B cell (primary cell): ENCODE results near the gene PRKCB. TPM values are rescaled to one million over a fixed set of nuclear protein-coding genes. Genes with fewer than 3 reads are reported as not detected.
"Not testable (repeated sequence)": the region's sequence is repeated elsewhere in the genome, so short reads cannot be mapped to it uniquely, and the experiment has no call there.

Source experiments
- ATAC-seq: fragments of 200-7000 bp; cut with Tn5 transposase; one replicate; pipeline ENCODE4 v1.10.0; 2021; ENCODE audit warnings: low read depth, mild to moderate bottlenecking, moderate number of reproducible peaks, moderate library complexity
- CTCF ChIA-PET: fragments of 350-600 bp; sonication (Branson Sonifier 250); formaldehyde crosslinking; loops from one replicate; lab custom pipeline; 2021; ENCODE audit warnings: antibody characterized with exemption, inconsistent platforms; lab: Charles Lee
- POLR2A ChIA-PET: fragments of 350-600 bp; sonication (Branson Sonifier 250); formaldehyde crosslinking; loops from one replicate; lab custom pipeline; 2021; ENCODE audit warnings: antibody characterized with exemption; lab: Charles Lee
- DNase-seq: peaks from one replicate; pipeline ENCODE4 v3.0.0; 2013
- H2AFZ ChIP-seq: 2 replicates; pipeline ENCODE4 v1.6.1; 2012; ENCODE audit warnings: mild to moderate bottlenecking, low read depth, low read length; ENCODE audit not compliant: insufficient read depth, poor library complexity, severe bottlenecking
- H3K27ac ChIP-seq, 2 donors: 1 replicate in 1 of 2; 2 replicates in 1 of 2; pipeline ENCODE4 v1.5.1; 2012 to 2013; ENCODE audit warnings: low read length in 2 of 2, mild to moderate bottlenecking in 2 of 2, moderate library complexity in 1 of 2
- H3K27me3 ChIP-seq, 4 experiments: fragments of 200-600 bp in 1 of 4; sonication (generic) in 1 of 4; replicated peaks in 1 of 4; 1 replicate in 2 of 4; 2 replicates in 2 of 4; pipeline versions ENCODE4 v1.6.1 to v1.7.0; 2013 to 2016; ENCODE audit warnings: low read length in 3 of 4, mild to moderate bottlenecking in 2 of 4, mixed read lengths in 1 of 4, moderate library complexity in 1 of 4; ENCODE audit not compliant: insufficient read depth in 4 of 4, control insufficient read depth in 3 of 4; ENCODE audit errors: control extremely low read depth in 1 of 4
- H3K36me3 ChIP-seq, 2 experiments: replicated peaks in 1 of 2; 1 replicate in 1 of 2; 2 replicates in 1 of 2; pipeline versions ENCODE4 v1.6.1 to v1.7.1; 2013; ENCODE audit warnings: low read length in 1 of 2; ENCODE audit not compliant: insufficient read depth in 2 of 2, control insufficient read depth in 1 of 2; ENCODE audit errors: control extremely low read depth in 1 of 2, extremely low read depth in 1 of 2
- H3K4me1 ChIP-seq, 2 donors: fragments of 200-600 bp in 1 of 2; sonication (generic) in 1 of 2; 1 replicate in 1 of 2; 2 replicates in 1 of 2; pipeline versions ENCODE4 v1.5.1 to v1.6.1; 2013 to 2017; ENCODE audit warnings: low read length in 2 of 2; ENCODE audit not compliant: control insufficient read depth in 2 of 2, insufficient read depth in 2 of 2
- H3K4me2 ChIP-seq: replicated peaks from 2 replicates; pipeline ENCODE3; 2012; ENCODE audit warnings: mild to moderate bottlenecking, low read depth, low read length; ENCODE audit not compliant: poor library complexity, severe bottlenecking
- H3K4me3 ChIP-seq, 5 experiments: fragments of 200-600 bp in 1 of 5; sonication (generic) in 1 of 5; 1 replicate in 3 of 5; 2 replicates in 2 of 5; pipeline versions ENCODE4 v1.5.1 to v1.7.0; 2011 to 2016; ENCODE audit warnings: low read length in 4 of 5, mild to moderate bottlenecking in 4 of 5, low read depth in 2 of 5, control low read depth in 1 of 5, moderate library complexity in 1 of 5; ENCODE audit not compliant: insufficient read depth in 1 of 5; ENCODE audit errors: control extremely low read depth in 1 of 5, extremely low read depth in 1 of 5
- H3K79me2 ChIP-seq: fragments of 200-600 bp; sonication (generic); one replicate; pipeline ENCODE4 v1.6.0; 2016; ENCODE audit warnings: low read length; ENCODE audit not compliant: control insufficient read depth, insufficient read depth
- H3K9ac ChIP-seq: fragments of 200-600 bp; sonication (generic); 2 replicates; pipeline ENCODE4 v1.6.1; 2017; ENCODE audit warnings: mild to moderate bottlenecking, low read length, moderate library complexity
- H3K9me3 ChIP-seq, 3 donors: one replicate each; pipeline versions ENCODE4 v1.6.1 to v1.7.1; 2013; ENCODE audit warnings: low read length in 2 of 3; ENCODE audit not compliant: control insufficient read depth in 2 of 3, insufficient read depth in 1 of 3; ENCODE audit errors: control extremely low read depth in 1 of 3
- H4K20me1 ChIP-seq: 2 replicates; pipeline ENCODE4 v1.6.0; 2012; ENCODE audit warnings: mild to moderate bottlenecking, low read length; ENCODE audit not compliant: insufficient read depth, control insufficient read depth, poor library complexity, severe bottlenecking
- H3K27ac Mint-ChIP-seq: one replicate; pipeline ENCODE4 v1.8.0; 2021; ENCODE audit warnings: mixed read lengths
- H3K27me3 Mint-ChIP-seq: one replicate; pipeline ENCODE4 v1.8.0; 2021; ENCODE audit warnings: mixed read lengths
- H3K4me1 Mint-ChIP-seq: one replicate; pipeline ENCODE4 v1.8.0; 2021; ENCODE audit warnings: mixed read lengths
- H3K4me3 Mint-ChIP-seq: one replicate; pipeline ENCODE4 v1.8.0; 2021; ENCODE audit warnings: mixed read lengths
- H3K9me3 Mint-ChIP-seq: one replicate; pipeline ENCODE4 v1.8.0; 2022; ENCODE audit warnings: mixed read lengths; ENCODE audit not compliant: insufficient read depth
- EZH2 ChIP-seq: IDR thresholded peaks from 2 replicates; pipeline ENCODE4 v1.6.1; 2012; ENCODE audit warnings: borderline replicate concordance, low read depth, mild to moderate bottlenecking, moderate library complexity, low read length; ENCODE audit not compliant: insufficient read depth, poor library complexity, severe bottlenecking
- WGBS: methylation state at CpG from one replicate; pipeline ENCODE4 v1.1.5; 2013; ENCODE audit warnings: missing lambda C conversion rate; ENCODE audit not compliant: insufficient coverage; 5-methylcytosine and 5-hydroxymethylcytosine counted together
- intact Hi-C: fragments of 100-400 bp; cut with micrococcal nuclease; formaldehyde crosslinking; loops from one replicate; pipeline ENCODE4 v1.10.0; 2022
- polyA plus RNA-seq: library from polyadenylated mRNA; depleted of rRNA; stranded (reverse); fragments of >200 nt; gene quantifications from 2 replicates; pipeline ENCODE4 v1.2.3, GENCODE V29; 2012
- total RNA-seq, 2 donors: library from RNA; stranded (reverse); fragments of 120-200 nt in 1 of 2; gene quantifications; 1 replicate in 1 of 2; 2 replicates in 1 of 2; pipeline versions ENCODE4 v1.2.3 to v1.2.4, GENCODE V29; 2013 to 2022
- TF ChIP-seq, protein P1 (sequence below): fragments of 200-600 bp; IDR thresholded peaks from one replicate; pipeline ENCODE4 v1.8.0; 2022; ENCODE audit warnings: antibody characterized with exemption, mild to moderate bottlenecking

The PRKCB gene
- total and polyA plus RNA-seq, 2 donors (not counting 1 experiment from before 2014, with no cell fraction given), result 106 to 373 TPM

DNA sequence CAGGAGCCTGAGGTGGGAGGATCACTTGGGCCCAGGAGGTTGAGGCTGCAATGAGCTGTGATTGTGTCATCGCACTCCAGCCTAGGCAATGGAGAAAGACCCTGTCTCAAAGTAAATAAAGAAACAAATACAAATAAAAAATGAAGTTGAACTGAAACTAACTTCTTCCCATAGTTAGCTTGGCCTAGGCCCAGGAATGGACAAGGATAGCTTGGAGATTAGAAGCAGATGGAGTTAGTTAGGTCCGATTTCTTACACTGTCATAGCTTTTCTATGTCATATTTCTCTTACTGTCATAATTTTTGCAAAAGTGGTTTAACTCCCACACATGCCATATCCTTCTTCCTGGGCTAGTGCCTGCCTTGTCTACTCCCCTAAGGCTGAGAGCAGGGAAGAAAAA is 265.6 kb downstream of the PRKCB start:
- no peak overlapping the region for H3K27ac ChIP-seq
- CTCF ChIA-PET, result interaction anchor here (2.8 kb wide), 1 partner anchor 30 kb away, joined by 18 read pairs; no protein-coding TSS in a partner anchor
- H3K9me3 Mint-ChIP-seq, result peaks cover 4% of the 10 kb centered on the region

DNA sequence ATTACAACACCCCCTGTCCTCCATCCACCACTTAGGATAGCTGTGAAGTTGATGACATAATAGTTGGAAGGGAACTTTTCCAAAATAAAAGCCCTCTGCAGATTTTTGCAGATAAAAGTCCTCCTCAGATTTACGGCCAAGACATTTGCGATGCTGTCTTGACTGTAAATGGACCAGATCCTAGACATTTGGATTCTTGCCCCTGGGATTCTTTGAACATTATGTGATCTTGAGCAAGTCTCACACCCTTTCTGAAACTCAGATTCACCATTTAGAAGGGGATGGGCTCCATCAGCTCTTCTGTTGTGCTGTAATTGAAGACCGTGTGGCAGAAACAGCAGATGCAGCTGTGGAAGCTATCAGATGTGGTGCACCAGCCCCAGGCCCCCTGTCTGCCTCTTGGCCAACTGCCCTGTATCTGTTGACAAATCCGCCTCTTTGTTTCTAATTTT is 266.5 kb downstream of the PRKCB start:
- H3K4me3 Mint-ChIP-seq, result no peak overlapping the region
- no peak overlapping the region for H2AFZ ChIP-seq
- peaks cover 31% of the 10 kb centered on the region for H3K79me2 ChIP-seq
- ATAC-seq (no peak), DNase-seq (no peak)
- peak overlapping the region; percentile 22 for H3K27ac Mint-ChIP-seq
- 96% methylated on average over 3 of the region's 4 CpGs for WGBS
- CTCF ChIA-PET, result interaction anchor here (2.8 kb wide), 1 partner anchor 31 kb away, joined by 18 read pairs; no protein-coding TSS in a partner anchor
- peaks cover 71% of the 10 kb centered on the region for H4K20me1 ChIP-seq
- H3K9me3 Mint-ChIP-seq, result peaks cover 4% of the 10 kb centered on the region
- H3K27me3 ChIP-seq, result no peaks in the 10 kb centered on the region
- H3K4me1 ChIP-seq, result no peaks in the 10 kb centered on the region
- H3K27ac ChIP-seq, result no peak overlapping the region
- H3K27me3 Mint-ChIP-seq, result no peaks in the 10 kb centered on the region
- no peak overlapping the region for H3K4me2 ChIP-seq
- POLR2A ChIA-PET, result no interaction called here
- no peak overlapping the region for H3K4me3 ChIP-seq
- no peak for TF ChIP-seq EZH2
- TF ChIP-seq, protein P1, sequence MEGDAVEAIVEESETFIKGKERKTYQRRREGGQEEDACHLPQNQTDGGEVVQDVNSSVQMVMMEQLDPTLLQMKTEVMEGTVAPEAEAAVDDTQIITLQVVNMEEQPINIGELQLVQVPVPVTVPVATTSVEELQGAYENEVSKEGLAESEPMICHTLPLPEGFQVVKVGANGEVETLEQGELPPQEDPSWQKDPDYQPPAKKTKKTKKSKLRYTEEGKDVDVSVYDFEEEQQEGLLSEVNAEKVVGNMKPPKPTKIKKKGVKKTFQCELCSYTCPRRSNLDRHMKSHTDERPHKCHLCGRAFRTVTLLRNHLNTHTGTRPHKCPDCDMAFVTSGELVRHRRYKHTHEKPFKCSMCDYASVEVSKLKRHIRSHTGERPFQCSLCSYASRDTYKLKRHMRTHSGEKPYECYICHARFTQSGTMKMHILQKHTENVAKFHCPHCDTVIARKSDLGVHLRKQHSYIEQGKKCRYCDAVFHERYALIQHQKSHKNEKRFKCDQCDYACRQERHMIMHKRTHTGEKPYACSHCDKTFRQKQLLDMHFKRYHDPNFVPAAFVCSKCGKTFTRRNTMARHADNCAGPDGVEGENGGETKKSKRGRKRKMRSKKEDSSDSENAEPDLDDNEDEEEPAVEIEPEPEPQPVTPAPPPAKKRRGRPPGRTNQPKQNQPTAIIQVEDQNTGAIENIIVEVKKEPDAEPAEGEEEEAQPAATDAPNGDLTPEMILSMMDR, result no peak
- no peak overlapping the region for H3K9ac ChIP-seq
- H3K4me1 Mint-ChIP-seq, result no peaks in the 10 kb centered on the region
- intact Hi-C loops, result no loop called here
- peaks cover 0 to 12% (median 0%) of the 10 kb centered on the region in 3 donors for H3K9me3 ChIP-seq
- H3K36me3 ChIP-seq, result peaks cover 11 to 59% of the 10 kb centered on the region in 2 experiments

More for the DNA sequence above, 265.6 kb downstream of the PRKCB start:
- intact Hi-C loops, result no loop called here
- Histone ChIP-seq H3K4me2 (no peak overlapping the region), H3K4me3 (no peak overlapping the region), H3K9ac (no peak overlapping the region), H3K36me3 (peaks cover 9 to 63% of the 10 kb centered on the region in 2 experiments), H3K79me2 (peaks cover 31% of the 10 kb centered on the region), H3K27me3 (no peaks in the 10 kb centered on the region), H3K4me1 (no peaks in the 10 kb centered on the region), H3K9me3 (peaks cover 0 to 12% (median 0%) of the 10 kb centered on the region in 3 donors), H2AFZ (no peak overlapping the region), H4K20me1 (peaks cover 68% of the 10 kb centered on the region)
- POLR2A ChIA-PET, result no interaction called here
- ATAC-seq (no peak), DNase-seq (no peak)
- TF ChIP-seq, protein P1, result no peak
- no peak for TF ChIP-seq EZH2
- Mint-ChIP-seq H3K4me1 (no peaks in the 10 kb centered on the region), H3K4me3 (no peak overlapping the region), H3K27ac (peak overlapping the region; percentile 22), H3K27me3 (no peaks in the 10 kb centered on the region)
- WGBS, result no CpG with 5 or more reads among the region's 2 CpGs

DNA sequence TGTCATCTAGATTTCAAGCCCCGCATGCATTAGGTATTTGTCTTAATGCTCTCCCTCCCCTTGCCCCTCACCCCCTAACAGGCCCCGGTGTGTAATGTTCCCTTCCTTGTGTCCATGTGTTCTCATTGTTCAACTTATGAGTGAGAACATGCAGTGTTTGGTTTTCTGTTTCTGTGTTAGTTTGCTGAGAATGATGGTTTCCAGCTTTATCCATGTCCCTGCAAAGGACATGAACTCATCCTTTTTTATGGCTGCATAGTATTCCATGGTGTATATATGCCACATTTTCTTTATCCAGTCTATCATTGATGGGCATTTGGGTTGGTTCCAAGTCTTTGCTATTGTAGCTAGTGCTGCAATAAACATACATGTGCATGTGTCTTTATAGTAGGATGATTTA is 269.7 kb downstream of the PRKCB start:
- H3K27me3 Mint-ChIP-seq, H3K4me2 ChIP-seq, POLR2A ChIA-PET, H3K9me3 ChIP-seq, H3K4me3 Mint-ChIP-seq, DNase-seq, intact Hi-C loops, H3K9me3 Mint-ChIP-seq, ATAC-seq, H2AFZ ChIP-seq, H3K4me3 ChIP-seq, H3K4me1 ChIP-seq, H3K9ac ChIP-seq, H3K27ac ChIP-seq, H3K27me3 ChIP-seq, H3K4me1 Mint-ChIP-seq: not testable (repeated sequence)
- H4K20me1 ChIP-seq, result peaks cover 56% of the 10 kb centered on the region
- CTCF ChIA-PET, result interaction anchor here (2.4 kb wide), 1 partner anchor 35 kb away, joined by 9 read pairs; no protein-coding TSS in a partner anchor
- peaks cover 9 to 38% of the 10 kb centered on the region in 2 experiments for H3K36me3 ChIP-seq
- no CpG with 5 or more reads among the region's 2 CpGs for WGBS
- peaks cover 23% of the 10 kb centered on the region for H3K79me2 ChIP-seq
- peak overlapping the region; percentile 29 for H3K27ac Mint-ChIP-seq
